ENCODE data around the gene SEZ6. TPM values are rescaled to one million over a fixed set of nuclear protein-coding genes. Genes with fewer than 3 reads are reported as not detected.

Gene SEZ6
- total RNA-seq, 1 donor from 2014 or later: not detected

DNA sequence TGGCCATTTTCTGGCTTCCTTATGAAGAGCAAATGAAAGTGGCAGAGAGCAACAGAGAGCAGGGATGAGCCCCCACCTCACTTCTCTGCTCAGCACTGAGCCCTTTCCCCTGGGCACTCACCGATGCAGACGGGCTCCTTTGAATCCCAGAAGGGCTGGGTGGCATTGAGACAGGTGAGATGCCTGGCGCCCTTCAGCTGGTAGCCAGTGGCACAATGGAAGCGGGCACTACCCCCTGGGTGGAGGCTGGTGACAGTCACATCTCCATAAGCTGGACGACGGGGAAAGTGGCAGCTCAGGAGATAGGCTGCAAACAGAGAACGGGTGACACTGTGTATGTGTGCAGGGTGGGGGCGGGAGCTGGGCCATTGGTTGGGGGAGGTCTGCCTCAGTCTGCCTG lies 42.0 kb downstream of the SEZ6 start:
- peaks cover 22% of the 10 kb centered on the region for H3K27me3 Mint-ChIP-seq (ENCODE audit: low read depth, unreplicated experiment)
- Histone ChIP-seq H3K27ac (ENCODE audit: low read depth, low read length) (no peak overlapping the region), H3K36me3 (ENCODE audit: insufficient read depth, low read length) (no peaks in the 10 kb centered on the region), H2AFZ (ENCODE audit: low read depth, low read length) (no peak overlapping the region), H3K79me2 (ENCODE audit: insufficient read depth, low read length) (no peaks in the 10 kb centered on the region), H3K9ac (ENCODE audit: low read length) (no peak overlapping the region), H3K27me3 (ENCODE audit: insufficient read depth, low read length) (no peaks in the 10 kb centered on the region), H4K20me1 (ENCODE audit: insufficient read depth, low read length) (no peaks in the 10 kb centered on the region), H3K4me1 (ENCODE audit: insufficient read depth, low read length) (peaks cover 3% of the 10 kb centered on the region), H3K4me2 (ENCODE audit: low read length) (no peak overlapping the region), H3K9me3 (ENCODE audit: insufficient read depth, low read depth, low read length) (no peaks in the 10 kb centered on the region), H3K4me3 (ENCODE audit: insufficient read depth, low read depth, low read length) (no peak overlapping the region)
- no peak for DNase-seq (ENCODE audit: low read depth)
- peak overlapping the region; percentile 29 for H3K27ac Mint-ChIP-seq (ENCODE audit: unreplicated experiment)
- H3K4me3 Mint-ChIP-seq (ENCODE audit: unreplicated experiment): no peak overlapping the region
- TF ChIP-seq, protein P1, sequence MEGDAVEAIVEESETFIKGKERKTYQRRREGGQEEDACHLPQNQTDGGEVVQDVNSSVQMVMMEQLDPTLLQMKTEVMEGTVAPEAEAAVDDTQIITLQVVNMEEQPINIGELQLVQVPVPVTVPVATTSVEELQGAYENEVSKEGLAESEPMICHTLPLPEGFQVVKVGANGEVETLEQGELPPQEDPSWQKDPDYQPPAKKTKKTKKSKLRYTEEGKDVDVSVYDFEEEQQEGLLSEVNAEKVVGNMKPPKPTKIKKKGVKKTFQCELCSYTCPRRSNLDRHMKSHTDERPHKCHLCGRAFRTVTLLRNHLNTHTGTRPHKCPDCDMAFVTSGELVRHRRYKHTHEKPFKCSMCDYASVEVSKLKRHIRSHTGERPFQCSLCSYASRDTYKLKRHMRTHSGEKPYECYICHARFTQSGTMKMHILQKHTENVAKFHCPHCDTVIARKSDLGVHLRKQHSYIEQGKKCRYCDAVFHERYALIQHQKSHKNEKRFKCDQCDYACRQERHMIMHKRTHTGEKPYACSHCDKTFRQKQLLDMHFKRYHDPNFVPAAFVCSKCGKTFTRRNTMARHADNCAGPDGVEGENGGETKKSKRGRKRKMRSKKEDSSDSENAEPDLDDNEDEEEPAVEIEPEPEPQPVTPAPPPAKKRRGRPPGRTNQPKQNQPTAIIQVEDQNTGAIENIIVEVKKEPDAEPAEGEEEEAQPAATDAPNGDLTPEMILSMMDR (IDR thresholded peaks at IDR 0.05; ENCODE audit: insufficient read depth, low read depth, low read length): no peak
- TF ChIP-seq EZH2 (IDR thresholded peaks at IDR 0.05; ENCODE audit: insufficient read depth, low read length): no peak
- no peaks in the 10 kb centered on the region for H3K9me3 Mint-ChIP-seq (ENCODE audit: unreplicated experiment)
- peaks cover 4% of the 10 kb centered on the region for H3K36me3 Mint-ChIP-seq (ENCODE audit: low read depth, unreplicated experiment)
- FAIRE-seq: no peak
- peaks cover 10% of the 10 kb centered on the region for H3K4me1 Mint-ChIP-seq (ENCODE audit: low read depth, unreplicated experiment)

DNA sequence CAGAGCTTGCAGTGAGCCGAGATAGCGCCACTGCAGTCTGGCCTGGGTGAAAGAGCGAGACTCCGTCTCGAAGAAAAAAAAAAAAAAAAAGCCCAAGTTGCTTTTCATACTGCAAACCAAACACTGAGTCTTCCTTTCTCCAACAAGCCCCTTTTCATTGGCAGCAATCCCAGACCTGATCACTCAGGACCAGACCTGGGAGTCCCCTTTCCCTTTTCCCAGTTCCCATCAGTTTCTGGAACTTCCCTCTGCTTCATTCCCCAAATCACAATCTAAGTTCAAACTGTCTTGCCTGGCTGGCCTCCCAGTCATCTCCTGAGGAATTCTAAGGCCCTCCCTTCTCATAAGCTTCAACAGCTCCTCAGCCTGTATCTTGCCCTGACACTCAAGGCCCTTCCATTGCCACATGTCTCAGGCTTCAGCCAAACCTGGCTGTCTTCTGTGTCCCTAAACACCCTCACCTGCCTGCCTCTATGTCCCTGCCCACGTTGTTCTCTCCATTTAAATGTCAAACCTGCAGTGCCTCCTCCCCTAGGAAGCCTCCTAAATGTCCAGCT lies 42.7 kb downstream of the SEZ6 start:
- peaks cover 6% of the 10 kb centered on the region for H3K4me1 Mint-ChIP-seq (ENCODE audit: low read depth, unreplicated experiment)
- Histone ChIP-seq H3K27me3 (ENCODE audit: insufficient read depth, low read length) (no peaks in the 10 kb centered on the region), H3K79me2 (ENCODE audit: insufficient read depth, low read length) (no peaks in the 10 kb centered on the region), H3K4me1 (ENCODE audit: insufficient read depth, low read length) (peaks cover 3% of the 10 kb centered on the region), H3K9ac (ENCODE audit: low read length) (no peak overlapping the region), H2AFZ (ENCODE audit: low read depth, low read length) (no peak overlapping the region), H3K4me2 (ENCODE audit: low read length) (no peak overlapping the region), H3K4me3 (ENCODE audit: insufficient read depth, low read depth, low read length) (no peak overlapping the region), H4K20me1 (ENCODE audit: insufficient read depth, low read length) (no peaks in the 10 kb centered on the region), H3K27ac (ENCODE audit: low read depth, low read length) (no peak overlapping the region), H3K9me3 (ENCODE audit: insufficient read depth, low read depth, low read length) (no peaks in the 10 kb centered on the region), H3K36me3 (ENCODE audit: insufficient read depth, low read length) (no peaks in the 10 kb centered on the region)
- DNase-seq (ENCODE audit: low read depth) (no peak), FAIRE-seq (no peak)
- H3K9me3 Mint-ChIP-seq (ENCODE audit: unreplicated experiment): no peaks in the 10 kb centered on the region
- H3K36me3 Mint-ChIP-seq (ENCODE audit: low read depth, unreplicated experiment): peaks cover 7% of the 10 kb centered on the region
- H3K4me3 Mint-ChIP-seq (ENCODE audit: unreplicated experiment): peak overlapping the region; percentile 17
- TF ChIP-seq, protein P1 (IDR thresholded peaks at IDR 0.05; ENCODE audit: insufficient read depth, low read depth, low read length): no peak
- TF ChIP-seq EZH2 (IDR thresholded peaks at IDR 0.05; ENCODE audit: insufficient read depth, low read length): no peak
- H3K27me3 Mint-ChIP-seq (ENCODE audit: low read depth, unreplicated experiment): peaks cover 19% of the 10 kb centered on the region
- H3K27ac Mint-ChIP-seq (ENCODE audit: unreplicated experiment): no peak overlapping the region

DNA sequence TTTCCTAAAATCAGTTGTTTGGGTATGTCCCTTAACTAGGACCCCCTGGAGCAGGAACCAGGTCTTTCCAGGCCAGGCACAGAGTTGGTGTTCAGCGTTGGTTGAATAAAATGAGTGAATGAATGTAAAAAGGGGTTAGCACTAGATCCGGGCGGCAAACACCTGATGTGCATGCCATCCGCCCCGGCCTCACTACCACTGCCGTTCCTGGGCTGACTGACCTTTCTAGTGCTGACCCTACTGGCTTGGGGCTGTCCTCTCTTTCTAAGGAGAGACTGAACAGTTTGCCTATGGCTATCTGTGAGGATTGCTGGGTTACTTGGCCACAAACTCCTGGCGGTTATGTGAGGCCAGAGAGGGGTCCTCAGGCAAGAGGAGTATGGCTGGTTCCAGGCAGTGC lies 44.4 kb downstream of the SEZ6 start:
- Mint-ChIP-seq H3K9me3 (ENCODE audit: unreplicated experiment) (no peaks in the 10 kb centered on the region), H3K27ac (ENCODE audit: unreplicated experiment) (no peak overlapping the region), H3K4me3 (ENCODE audit: unreplicated experiment) (no peak overlapping the region), H3K36me3 (ENCODE audit: low read depth, unreplicated experiment) (peaks cover 7% of the 10 kb centered on the region), H3K4me1 (ENCODE audit: low read depth, unreplicated experiment) (peaks cover 6% of the 10 kb centered on the region), H3K27me3 (ENCODE audit: low read depth, unreplicated experiment) (peaks cover 15% of the 10 kb centered on the region)
- Histone ChIP-seq H4K20me1 (ENCODE audit: insufficient read depth, low read length) (no peaks in the 10 kb centered on the region), H3K4me1 (ENCODE audit: insufficient read depth, low read length) (peaks cover 3% of the 10 kb centered on the region), H3K9me3 (ENCODE audit: insufficient read depth, low read depth, low read length) (no peaks in the 10 kb centered on the region), H3K9ac (ENCODE audit: low read length) (no peak overlapping the region), H3K4me3 (ENCODE audit: insufficient read depth, low read depth, low read length) (no peak overlapping the region), H3K36me3 (ENCODE audit: insufficient read depth, low read length) (no peaks in the 10 kb centered on the region), H3K4me2 (ENCODE audit: low read length) (no peak overlapping the region), H3K27me3 (ENCODE audit: insufficient read depth, low read length) (no peaks in the 10 kb centered on the region), H2AFZ (ENCODE audit: low read depth, low read length) (no peak overlapping the region), H3K79me2 (ENCODE audit: insufficient read depth, low read length) (no peaks in the 10 kb centered on the region), H3K27ac (ENCODE audit: low read depth, low read length) (no peak overlapping the region)
- FAIRE-seq (no peak), DNase-seq (ENCODE audit: low read depth) (no peak)
- no peak for TF ChIP-seq EZH2 (IDR thresholded peaks at IDR 0.05; ENCODE audit: insufficient read depth, low read length)
- TF ChIP-seq, protein P1 (IDR thresholded peaks at IDR 0.05; ENCODE audit: insufficient read depth, low read depth, low read length): no peak
